ENCODE data around the gene SLF1.

DNA sequence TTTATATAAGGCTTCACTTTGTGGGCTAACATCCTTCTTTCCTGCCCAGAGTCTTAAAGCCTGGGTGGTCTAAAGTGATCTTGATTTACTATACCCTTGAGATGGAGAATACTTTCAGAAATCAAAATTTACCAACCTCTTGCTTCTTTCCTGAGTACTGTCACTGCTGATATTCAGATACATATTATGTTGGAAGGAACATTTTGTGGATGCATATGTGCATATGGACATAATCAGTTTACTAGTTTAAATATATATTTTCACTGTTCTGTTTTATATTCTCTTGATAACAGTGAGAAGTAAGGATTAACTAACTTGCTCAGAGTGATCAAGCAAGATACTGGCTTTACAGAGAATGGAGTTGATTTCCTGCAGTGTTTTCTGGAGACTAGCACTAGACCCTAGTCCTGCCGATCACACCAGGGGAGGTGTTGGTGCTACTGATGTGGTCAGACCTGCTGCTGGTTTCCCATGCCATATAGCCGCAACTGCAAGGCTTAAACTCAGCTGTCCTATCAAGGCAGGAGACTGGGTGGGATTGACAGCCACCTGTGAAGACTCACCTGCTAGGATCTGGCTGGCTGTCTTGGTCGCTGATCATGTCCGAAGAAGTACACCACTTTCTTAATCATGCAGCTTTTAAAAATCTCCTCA, 57.6 kb downstream of the SLF1 start:
- TF ChIP-seq CTCF (IDR thresholded peaks at IDR 0.05), result no peak
- TF ChIP-seq POLR2A (IDR thresholded peaks at IDR 0.05), result no peak
